H9 (cell line): ENCODE measurements around the gene RAB11B. TPM values are rescaled to one million over a fixed set of nuclear protein-coding genes. Genes with fewer than 3 reads are reported as not detected.

Experiments used
- DNase-seq: peaks from one replicate; pipeline ENCODE4 v3.0.0-alpha.2; 2017
- H2AFZ ChIP-seq: one replicate; pipeline ENCODE4 v1.6.1; 2013; ENCODE audit warnings: mild to moderate bottlenecking, low read length, control low read depth, moderate library complexity
- H2AK5ac ChIP-seq: 2 replicates; pipeline ENCODE4 v1.6.1; 2013; ENCODE audit warnings: low read length, control low read depth, mixed read lengths; ENCODE audit not compliant: insufficient read length
- H2BK120ac ChIP-seq: one replicate; pipeline ENCODE4 v1.6.1; 2013; ENCODE audit warnings: low read depth, mild to moderate bottlenecking, low read length, control low read depth, inconsistent platforms; ENCODE audit not compliant: poor library complexity, severe bottlenecking
- H2BK12ac ChIP-seq: 2 replicates; pipeline ENCODE4 v1.6.1; 2013; ENCODE audit warnings: low read length, control low read depth, mixed read lengths, low read depth; ENCODE audit not compliant: insufficient read length
- H2BK15ac ChIP-seq: 2 replicates; pipeline ENCODE4 v1.6.1; 2013; ENCODE audit warnings: low read depth, low read length, control low read depth
- H2BK20ac ChIP-seq: one replicate; pipeline ENCODE4 v1.6.1; 2013; ENCODE audit warnings: low read depth, mild to moderate bottlenecking, low read length, control low read depth, inconsistent platforms; ENCODE audit not compliant: poor library complexity, severe bottlenecking
- H2BK5ac ChIP-seq: 2 replicates; pipeline ENCODE4 v1.6.1; 2013; ENCODE audit warnings: low read length, control low read depth, mixed read lengths; ENCODE audit not compliant: insufficient read length
- H3K14ac ChIP-seq: 2 replicates; pipeline ENCODE4 v1.6.1; 2013; ENCODE audit warnings: low read length, control low read depth; ENCODE audit not compliant: insufficient read depth
- H3K18ac ChIP-seq: 2 replicates; pipeline ENCODE4 v1.6.1; 2013; ENCODE audit warnings: low read depth, mild to moderate bottlenecking, mixed read lengths, low read length, control low read depth; ENCODE audit not compliant: insufficient read length
- H3K23ac ChIP-seq: 2 replicates; pipeline ENCODE4 v1.6.1; 2013; ENCODE audit warnings: low read length, control low read depth, mixed read lengths, low read depth; ENCODE audit not compliant: insufficient read length
- H3K23me2 ChIP-seq: 2 replicates; pipeline ENCODE4 v1.6.1; 2013; ENCODE audit warnings: low read depth, mild to moderate bottlenecking, mixed read lengths, low read length, control low read depth; ENCODE audit not compliant: insufficient read length, poor library complexity, severe bottlenecking
- H3K27ac ChIP-seq: 2 replicates; pipeline ENCODE4 v1.5.1; 2013; ENCODE audit warnings: low read length, control low read depth, mixed read lengths, low read depth; ENCODE audit not compliant: insufficient read length
- H3K27me3 ChIP-seq: 2 replicates; pipeline ENCODE4 v1.6.1; 2013; ENCODE audit warnings: low read length, control low read depth, inconsistent platforms; ENCODE audit not compliant: insufficient read depth
- H3K4ac ChIP-seq: 2 replicates; pipeline ENCODE4 v1.6.1; 2013; ENCODE audit warnings: low read depth, mild to moderate bottlenecking, control low read depth, inconsistent platforms, low read length, moderate library complexity
- H3K4me1 ChIP-seq: 2 replicates; pipeline ENCODE4 v1.6.1; 2013; ENCODE audit warnings: low read length, control low read depth, inconsistent platforms; ENCODE audit not compliant: insufficient read depth
- H3K4me2 ChIP-seq: 2 replicates; pipeline ENCODE4 v1.6.1; 2013; ENCODE audit warnings: low read length, control low read depth, mixed read lengths; ENCODE audit not compliant: insufficient read length, insufficient read depth
- H3K56ac ChIP-seq: 2 replicates; pipeline ENCODE4 v1.6.1; 2013; ENCODE audit warnings: low read depth, mild to moderate bottlenecking, mixed read lengths, low read length, control low read depth; ENCODE audit not compliant: insufficient read length
- H3K79me1 ChIP-seq: 2 replicates; pipeline ENCODE4 v1.6.1; 2013; ENCODE audit warnings: low read depth, mild to moderate bottlenecking, moderate library complexity, low read length, control low read depth, inconsistent platforms; ENCODE audit not compliant: insufficient read depth, poor library complexity, severe bottlenecking
- H3K79me2 ChIP-seq: 2 replicates; pipeline ENCODE4 v1.6.1; 2013; ENCODE audit warnings: low read length, control low read depth, inconsistent platforms; ENCODE audit not compliant: insufficient read depth
- H3K9ac ChIP-seq: 2 replicates; pipeline ENCODE4 v1.6.1; 2013; ENCODE audit warnings: low read length, control low read depth, mixed read lengths; ENCODE audit not compliant: insufficient read length; ENCODE audit errors: extremely low read depth
- H3K9me3 ChIP-seq: one replicate; pipeline ENCODE4 v1.6.1; 2013; ENCODE audit warnings: low read depth, low read length, inconsistent platforms; ENCODE audit not compliant: control insufficient read depth
- H3T11ph ChIP-seq: one replicate; pipeline ENCODE4 v1.6.1; 2013; ENCODE audit warnings: mild to moderate bottlenecking, low read length, control low read depth, inconsistent platforms
- H4K20me1 ChIP-seq: one replicate; pipeline ENCODE4 v1.6.1; 2013; ENCODE audit not compliant: control insufficient read depth, insufficient read length, insufficient read depth
- H4K5ac ChIP-seq: 2 replicates; pipeline ENCODE4 v1.6.1; 2013; ENCODE audit warnings: low read depth, mild to moderate bottlenecking, mixed read lengths, low read length, control low read depth; ENCODE audit not compliant: insufficient read length
- H4K8ac ChIP-seq: replicated peaks from 2 replicates; pipeline ENCODE4 v1.6.1; 2013; ENCODE audit warnings: low read length, control low read depth, mixed read lengths, low read depth; ENCODE audit not compliant: insufficient read length
- H4K91ac ChIP-seq: 2 replicates; pipeline ENCODE4 v1.6.1; 2013; ENCODE audit warnings: low read depth, mild to moderate bottlenecking, moderate library complexity, mixed read lengths, low read length, control low read depth; ENCODE audit not compliant: insufficient read length
- H3K27ac Mint-ChIP-seq, 3 experiments: 2 replicates in 2 of 3; 3 replicates in 1 of 3; pipeline ENCODE4 v1.8.0; 2020 to 2021; ENCODE audit warnings: mixed read lengths in 3 of 3, mild to moderate bottlenecking in 1 of 3, moderate library complexity in 1 of 3
- H3K27me3 Mint-ChIP-seq: 2 replicates; pipeline ENCODE4 v1.8.0; 2021; ENCODE audit warnings: low read depth, mild to moderate bottlenecking, moderate library complexity, mixed read lengths
- H3K36me3 Mint-ChIP-seq, 3 experiments: 2 replicates in 2 of 3; 3 replicates in 1 of 3; pipeline ENCODE4 v1.8.0; 2020 to 2021; ENCODE audit warnings: low read depth in 3 of 3, mixed read lengths in 3 of 3; ENCODE audit not compliant: insufficient read depth in 1 of 3
- H3K4me1 Mint-ChIP-seq, 2 experiments: 2 replicates each; pipeline ENCODE4 v1.8.0; 2020; ENCODE audit warnings: mixed read lengths in 2 of 2
- H3K4me3 Mint-ChIP-seq, 2 experiments: 2 replicates in 1 of 2; 3 replicates in 1 of 2; pipeline ENCODE4 v1.8.0; 2020 to 2021; ENCODE audit warnings: mild to moderate bottlenecking in 2 of 2, mixed read lengths in 2 of 2, moderate library complexity in 1 of 2
- H3K9me3 Mint-ChIP-seq, 2 experiments: 2 replicates in 1 of 2; 3 replicates in 1 of 2; pipeline ENCODE4 v1.8.0; 2020; ENCODE audit warnings: mild to moderate bottlenecking in 2 of 2, mixed read lengths in 2 of 2, moderate library complexity in 1 of 2
- CTCF ChIP-seq: fragments of 200-600 bp; sonication (generic); conservative IDR thresholded peaks from 3 replicates; pipeline ENCODE4 v1.8.0; 2021; ENCODE audit warnings: antibody characterized with exemption, mild to moderate bottlenecking
- WGBS: extraction: QIAGEN DNeasy Blood & Tissue Kit; methylation state at CpG from one replicate; pipeline ENCODE4 v1.1.7; 2013; ENCODE audit warnings: missing lambda C conversion rate, low lambda C conversion rate, mixed read lengths; ENCODE audit not compliant: insufficient read length; ENCODE audit errors: extremely low coverage; 5-methylcytosine and 5-hydroxymethylcytosine counted together
- total RNA-seq: library from RNA; stranded (reverse); gene quantifications from 2 replicates; pipeline ENCODE4 v1.2.1, GENCODE V29; 2021

The RAB11B gene
- total RNA-seq, 1 experiment from 2014 or later, result 106 TPM

- peak within 1 kb of the TSS; percentile 74 for H3K4me2 ChIP-seq
- no peaks in the 10 kb centered on the region; the same call in 1 of the 2 replicates for H3K27me3 Mint-ChIP-seq
- H3K23ac ChIP-seq, result no peak within 1 kb of the TSS
- TF ChIP-seq CTCF, result peak; percentile 71
- H3K4me1 Mint-ChIP-seq, result peaks cover 3 to 4% of the 10 kb centered on the region in 2 experiments
- H3K9me3 ChIP-seq, result no peaks in the 10 kb centered on the region
- no peak within 1 kb of the TSS for H4K5ac ChIP-seq
- H3K27ac ChIP-seq, result no peak within 1 kb of the TSS
- H3K79me2 ChIP-seq, result no peaks in the 10 kb centered on the region
- H3K9me3 Mint-ChIP-seq, result peaks cover 0 to 3% of the 10 kb centered on the region in 2 experiments; a peak in 2 of 5 replicates
- H4K91ac ChIP-seq, result no peak within 1 kb of the TSS
- peak; percentile 96 for DNase-seq
- no peaks in the 10 kb centered on the region for H3K4me1 ChIP-seq
- no peak within 1 kb of the TSS for H2BK120ac ChIP-seq
- WGBS, result no CpG with 5 or more reads among the region's 89 CpGs
- H3K27ac Mint-ChIP-seq, result no peak within 1 kb of the TSS
- H3K9ac ChIP-seq, result no peak within 1 kb of the TSS
- H2BK20ac ChIP-seq, result no peak within 1 kb of the TSS
- no peak within 1 kb of the TSS for H2BK12ac ChIP-seq
- no peak within 1 kb of the TSS for H2BK15ac ChIP-seq
- no peaks in the 10 kb centered on the region for H3K27me3 ChIP-seq
- no peak within 1 kb of the TSS for H2AK5ac ChIP-seq
- no peak within 1 kb of the TSS for H3K14ac ChIP-seq
- H3K4ac ChIP-seq, result no peak within 1 kb of the TSS
- no peak within 1 kb of the TSS for H3K18ac ChIP-seq
- H3K36me3 Mint-ChIP-seq, result no peaks in the 10 kb centered on the region
- no peak within 1 kb of the TSS for H2BK5ac ChIP-seq
- H3T11ph ChIP-seq, result no peak within 1 kb of the TSS
- no peaks in the 10 kb centered on the region for H4K20me1 ChIP-seq
- H3K4me3 Mint-ChIP-seq, result peak within 1 kb of the TSS; percentile 50 to 72
- peaks cover 5% of the 10 kb centered on the region for H3K23me2 ChIP-seq
- H4K8ac ChIP-seq, result no peak within 1 kb of the TSS
- H3K79me1 ChIP-seq, result no peaks in the 10 kb centered on the region
- H2AFZ ChIP-seq, result no peak within 1 kb of the TSS
- H3K56ac ChIP-seq, result no peak within 1 kb of the TSS
Measured at GRCh38 chr19:8412783-8413628, 22.8 kb downstream of the RAB11B start, which contains the start of gene MARCHF2. TSS of gene MARCHF2 (plus strand) at chr19:8413305. CDS start at chr19:8421841, 8,536 bp downstream.
